ENCODE data around the gene CAP2.

DNA sequence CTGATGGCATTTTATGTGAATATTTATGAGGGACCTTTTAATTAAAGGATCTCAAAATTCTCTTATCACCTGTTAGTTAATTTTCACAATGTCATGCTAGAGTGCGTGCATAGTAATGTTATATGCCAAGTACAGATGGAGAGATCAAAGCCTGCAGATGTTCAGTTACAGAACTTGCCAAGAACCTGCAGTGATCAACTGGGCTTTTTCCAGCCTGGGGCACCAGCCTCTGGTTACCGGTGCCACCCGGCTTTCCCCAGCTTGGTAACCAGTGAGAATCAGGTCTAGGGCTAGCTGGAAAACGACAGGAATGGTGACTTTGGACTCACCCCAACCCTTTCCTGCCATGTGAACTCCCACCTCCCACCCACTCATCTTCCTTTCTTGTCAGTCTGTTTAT, 91.8 kb downstream of the CAP2 start:
- TF ChIP-seq, protein P1, sequence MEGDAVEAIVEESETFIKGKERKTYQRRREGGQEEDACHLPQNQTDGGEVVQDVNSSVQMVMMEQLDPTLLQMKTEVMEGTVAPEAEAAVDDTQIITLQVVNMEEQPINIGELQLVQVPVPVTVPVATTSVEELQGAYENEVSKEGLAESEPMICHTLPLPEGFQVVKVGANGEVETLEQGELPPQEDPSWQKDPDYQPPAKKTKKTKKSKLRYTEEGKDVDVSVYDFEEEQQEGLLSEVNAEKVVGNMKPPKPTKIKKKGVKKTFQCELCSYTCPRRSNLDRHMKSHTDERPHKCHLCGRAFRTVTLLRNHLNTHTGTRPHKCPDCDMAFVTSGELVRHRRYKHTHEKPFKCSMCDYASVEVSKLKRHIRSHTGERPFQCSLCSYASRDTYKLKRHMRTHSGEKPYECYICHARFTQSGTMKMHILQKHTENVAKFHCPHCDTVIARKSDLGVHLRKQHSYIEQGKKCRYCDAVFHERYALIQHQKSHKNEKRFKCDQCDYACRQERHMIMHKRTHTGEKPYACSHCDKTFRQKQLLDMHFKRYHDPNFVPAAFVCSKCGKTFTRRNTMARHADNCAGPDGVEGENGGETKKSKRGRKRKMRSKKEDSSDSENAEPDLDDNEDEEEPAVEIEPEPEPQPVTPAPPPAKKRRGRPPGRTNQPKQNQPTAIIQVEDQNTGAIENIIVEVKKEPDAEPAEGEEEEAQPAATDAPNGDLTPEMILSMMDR (IDR thresholded peaks at IDR 0.05), result no peak
- TF ChIP-seq POLR2AphosphoS5 (IDR thresholded peaks at IDR 0.05) (no peak), POLR2A (IDR thresholded peaks at IDR 0.05) (no peak), EP300 (IDR thresholded peaks at IDR 0.05; ENCODE audit: low read depth) (no peak)

Data from transverse colon (tissue), 4 donors.